Measurements from ENCODE around the gene POU5F1. TPM values are rescaled to one million over a fixed set of nuclear protein-coding genes. Genes with fewer than 3 reads are reported as not detected.
"Not testable (repeated sequence)": the region's sequence is repeated elsewhere in the genome, so short reads cannot be mapped to it uniquely, and the experiment has no call there.

The POU5F1 gene
- polyA plus RNA-seq (2013, experiment 1 of 2; ENCODE audit: insufficient read length) = 0.27 TPM
- polyA plus RNA-seq (2013, experiment 2 of 2; ENCODE audit: insufficient read length) = 0.19 TPM

DNA sequence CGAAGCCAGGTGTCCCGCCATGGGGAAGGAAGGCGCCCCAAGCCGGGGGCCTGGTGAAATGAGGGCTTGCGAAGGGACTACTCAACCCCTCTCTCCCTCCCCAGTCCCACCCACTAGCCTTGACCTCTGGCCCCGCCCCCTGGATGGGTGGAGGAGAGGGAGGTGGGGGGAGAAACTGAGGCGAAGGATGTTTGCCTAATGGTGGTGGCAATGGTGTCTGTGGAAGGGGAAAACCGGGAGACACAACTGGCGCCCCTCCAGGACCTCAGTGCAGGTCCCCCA lies at the start of gene POU5F1:
TSS of gene POU5F1 (minus strand) at position 83 of the 282 bp plus-strand sequence. CDS start at position 21, 62 bp downstream.
- no peak for DNase-seq

DNA sequence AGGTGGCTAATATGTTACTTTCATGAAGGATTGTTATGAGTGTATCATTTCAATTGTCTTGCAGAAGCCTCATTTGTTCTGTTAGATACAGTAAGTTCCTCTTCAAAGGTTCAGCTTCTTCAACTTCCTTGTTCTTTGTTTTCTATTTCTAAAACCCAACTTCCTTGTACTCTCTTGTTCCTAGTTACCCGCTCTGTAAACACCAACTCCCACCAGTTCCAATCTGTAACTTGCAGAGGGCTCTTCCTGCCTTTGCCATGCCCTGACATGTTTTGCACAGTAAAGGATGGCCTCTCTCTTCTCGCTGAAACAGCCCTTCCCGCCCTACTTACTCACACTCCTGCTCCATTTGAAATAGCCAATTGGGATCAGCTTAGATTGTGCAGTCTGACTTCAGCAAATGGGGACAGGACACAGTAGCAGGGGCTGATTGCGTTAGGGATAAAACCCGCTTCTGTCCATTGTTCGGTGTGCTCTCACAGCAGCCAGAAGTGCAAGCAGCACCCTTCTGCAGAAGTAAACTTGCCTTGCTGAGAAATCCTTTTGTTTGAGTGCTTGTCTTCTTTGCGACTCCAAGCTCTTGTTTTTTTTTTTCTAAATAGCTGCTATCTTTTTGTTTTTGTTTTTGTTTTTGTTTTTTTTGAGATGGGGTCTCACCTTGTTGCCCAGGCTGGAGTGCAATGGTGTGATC lies 45.9 kb upstream of the POU5F1 start:
- DNase-seq = no peak

DNA sequence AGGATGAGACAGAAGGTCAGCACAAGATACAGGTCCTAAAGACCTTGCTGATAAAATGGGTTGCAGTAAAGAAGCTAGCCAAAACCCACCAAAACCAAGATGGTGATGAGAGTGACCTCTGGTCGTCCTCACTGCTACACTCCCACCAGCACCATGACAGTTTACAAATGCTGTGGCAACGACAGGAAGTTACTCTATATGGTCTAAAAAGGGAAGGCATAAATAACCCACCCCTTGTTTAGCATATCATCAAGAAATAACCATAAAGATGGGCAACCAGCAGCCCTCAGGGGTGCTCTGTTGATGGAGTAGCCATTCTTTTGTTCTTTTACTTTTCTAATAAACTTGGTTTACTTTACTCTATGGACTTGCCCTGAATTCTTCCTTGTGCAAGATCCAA lies 44.7 kb upstream of the POU5F1 start:
- not testable (repeated sequence) for DNase-seq

DNA sequence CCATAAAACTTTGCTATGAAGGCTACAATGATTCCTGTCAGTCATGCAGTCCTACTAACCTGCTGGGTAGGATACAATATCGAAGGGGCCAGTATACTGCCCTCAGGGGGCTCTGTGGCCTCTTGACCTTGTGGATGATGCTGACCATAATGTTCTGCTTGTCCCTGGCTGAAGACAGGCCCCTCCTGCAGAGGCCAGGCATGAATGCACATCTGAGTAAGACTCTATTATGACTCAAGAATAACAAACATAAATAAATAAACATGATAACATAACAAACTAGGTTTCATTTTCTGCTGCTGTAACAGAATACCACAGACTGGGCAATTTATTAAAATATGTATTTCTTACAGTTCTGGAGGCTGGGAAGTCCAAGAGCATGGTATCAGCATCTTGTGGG lies 44.0 kb upstream of the POU5F1 start:
- no peak for DNase-seq

DNA sequence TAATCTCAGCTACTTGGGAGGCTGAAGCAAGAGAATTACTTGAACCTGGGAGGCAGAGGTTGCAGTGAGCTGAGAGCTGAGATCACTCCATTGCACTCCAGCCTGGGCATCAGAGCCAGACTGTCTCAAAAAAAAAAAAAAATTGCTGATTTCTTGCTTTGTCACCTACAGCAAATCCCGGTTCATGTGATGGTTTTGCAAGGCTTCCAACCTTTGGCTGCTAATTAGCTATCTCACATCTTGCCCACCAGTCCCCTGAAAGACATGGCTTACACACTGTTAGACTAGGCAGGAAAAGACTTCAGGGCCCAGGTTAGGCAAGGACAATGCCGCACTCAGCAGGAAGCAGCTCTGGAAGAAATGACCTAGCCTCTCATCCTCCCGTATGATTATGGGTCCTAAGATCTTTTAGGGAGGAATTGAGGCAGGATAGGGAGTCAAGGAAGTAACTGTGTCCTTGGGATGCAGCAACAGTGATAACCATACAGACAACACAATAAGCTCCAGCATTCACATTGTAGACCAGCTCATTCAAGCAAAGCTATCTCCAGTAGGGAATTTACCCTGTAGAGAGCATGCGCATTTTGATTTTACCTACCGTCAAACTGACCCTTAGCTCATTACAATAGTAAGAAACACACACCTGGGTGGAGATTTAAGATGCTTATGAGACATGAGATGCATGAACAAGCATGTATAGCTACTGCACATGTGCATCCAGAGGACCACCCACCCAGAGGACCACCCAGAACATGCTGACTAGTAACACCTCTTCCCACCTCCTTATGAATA lies 40.5 kb upstream of the POU5F1 start:
- DNase-seq = no peak

DNA sequence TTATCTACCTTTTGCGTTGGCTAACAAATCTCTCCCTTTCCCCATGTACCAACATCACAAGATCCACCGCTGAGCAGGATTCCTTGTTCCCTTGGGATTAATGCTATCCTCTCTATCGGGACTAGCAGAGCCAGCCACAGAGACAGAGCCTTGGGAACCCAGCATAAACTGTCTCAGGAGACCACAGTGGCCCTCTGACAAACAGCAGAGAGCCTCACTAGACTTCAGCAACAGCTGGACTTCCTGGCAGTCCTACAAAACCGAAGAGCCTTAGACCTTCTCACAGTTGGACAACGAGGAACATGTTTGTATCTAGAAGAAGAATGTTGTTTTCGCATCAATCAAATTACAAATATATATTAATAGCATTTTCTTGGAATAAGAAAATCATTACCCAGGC lies 39.6 kb upstream of the POU5F1 start:
- DNase-seq = no peak

DNA sequence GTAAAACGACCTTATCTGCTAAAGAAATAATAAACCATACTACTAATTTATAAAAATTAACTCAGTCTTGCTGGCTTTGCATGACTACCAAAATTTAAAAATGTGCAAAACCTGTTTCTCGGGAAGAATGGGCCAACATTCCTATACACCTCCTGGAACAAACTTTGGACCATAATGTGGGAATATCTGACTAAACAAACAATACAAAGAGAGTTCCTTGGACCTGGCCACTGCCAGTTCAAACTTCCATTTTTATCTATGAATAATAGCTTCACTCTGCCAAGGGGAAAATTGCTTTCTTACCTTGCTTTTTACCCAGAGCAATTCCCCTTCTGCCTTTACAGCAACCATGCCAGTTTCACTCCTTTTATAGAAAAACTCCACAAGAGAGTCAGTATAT lies 38.7 kb upstream of the POU5F1 start:
- DNase-seq = no peak

DNA sequence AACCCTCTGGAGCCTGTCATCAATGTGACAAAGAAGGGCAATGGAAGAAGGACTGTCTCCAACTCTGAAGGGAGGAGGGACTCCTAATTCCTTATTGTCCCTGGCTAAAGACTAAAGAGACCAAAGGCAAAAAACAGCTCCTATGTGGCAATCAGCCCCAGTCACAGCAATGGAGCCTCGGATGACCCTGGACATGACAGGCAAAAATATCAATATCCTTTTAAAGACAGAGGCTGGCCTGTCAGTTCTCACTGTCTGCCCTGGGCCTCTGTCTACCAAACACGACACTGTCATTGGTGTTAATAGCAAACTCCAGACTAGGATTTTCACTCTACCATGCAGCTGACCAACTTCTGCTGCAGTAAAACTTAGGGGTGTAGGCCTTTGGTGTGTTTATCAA lies 38.0 kb upstream of the POU5F1 start:
- no peak for DNase-seq

DNA sequence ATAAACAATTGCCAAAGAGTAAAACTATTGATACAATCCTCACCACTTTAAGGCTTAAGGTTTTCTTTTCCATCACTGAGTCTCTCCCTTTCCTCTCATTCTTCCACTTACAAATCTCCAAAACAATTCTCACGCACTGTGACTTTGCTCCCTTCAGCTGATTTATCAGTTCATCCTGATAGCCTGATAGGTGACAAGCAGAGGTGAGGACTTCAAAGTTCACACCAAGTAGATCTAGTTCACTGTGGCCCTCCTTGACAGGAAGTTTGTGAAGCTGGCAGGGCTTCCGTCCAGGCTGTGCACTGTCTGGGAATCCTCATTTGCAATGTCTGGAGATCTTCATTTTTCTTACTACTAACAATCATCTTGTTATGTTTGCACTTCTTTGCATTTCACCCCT lies 35.2 kb upstream of the POU5F1 start:
- no peak for DNase-seq

DNA sequence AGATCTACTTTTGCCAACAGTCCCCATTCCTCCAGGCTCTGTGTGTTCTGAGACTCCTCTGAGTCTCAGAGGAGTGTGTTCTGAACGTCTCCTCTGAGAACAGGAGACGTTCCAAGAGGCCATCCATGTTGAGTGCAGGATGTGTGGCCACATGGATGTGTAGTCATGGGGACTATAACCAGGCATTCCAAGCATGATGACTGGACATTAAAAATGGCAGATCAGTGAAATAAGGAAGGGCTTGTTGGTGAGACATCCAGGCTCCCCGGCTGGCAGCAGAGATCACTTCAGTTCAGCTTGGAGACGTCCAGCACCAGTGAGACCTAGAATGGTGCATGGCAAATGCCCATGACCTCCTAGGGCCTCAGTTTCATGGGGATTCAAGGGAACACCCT lies 34.3 kb upstream of the POU5F1 start:
- no peak for DNase-seq

DNA sequence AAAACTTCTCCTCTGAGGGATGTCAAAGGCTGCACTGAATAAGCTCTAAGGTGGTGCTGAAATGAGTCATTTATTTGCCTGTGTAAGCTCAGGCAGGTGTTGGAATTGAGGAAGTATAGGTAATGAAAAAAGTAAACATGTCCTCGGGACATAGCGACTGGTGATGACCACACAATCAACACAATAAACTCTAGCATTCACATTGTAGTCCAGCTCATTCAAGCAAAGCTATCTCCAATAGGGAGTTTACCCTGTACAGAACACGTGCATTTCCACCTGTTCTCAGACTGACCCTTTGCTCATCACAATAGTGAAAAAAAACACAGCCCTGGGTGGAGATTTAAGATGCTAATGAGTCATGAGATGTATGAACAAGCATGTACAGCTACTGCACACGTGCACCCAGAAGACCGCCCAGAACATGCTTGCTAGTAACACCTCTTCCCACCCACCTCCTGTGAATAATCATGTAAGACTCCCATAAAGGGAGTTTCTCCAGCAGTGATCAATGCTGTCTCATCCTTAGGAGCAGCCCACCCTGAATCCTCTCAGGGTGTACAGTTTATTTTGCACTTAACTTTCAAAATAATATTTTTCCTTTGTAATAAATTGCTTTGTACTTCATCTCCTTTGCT lies 33.0 kb upstream of the POU5F1 start:
- DNase-seq = peak; percentile 72

DNA sequence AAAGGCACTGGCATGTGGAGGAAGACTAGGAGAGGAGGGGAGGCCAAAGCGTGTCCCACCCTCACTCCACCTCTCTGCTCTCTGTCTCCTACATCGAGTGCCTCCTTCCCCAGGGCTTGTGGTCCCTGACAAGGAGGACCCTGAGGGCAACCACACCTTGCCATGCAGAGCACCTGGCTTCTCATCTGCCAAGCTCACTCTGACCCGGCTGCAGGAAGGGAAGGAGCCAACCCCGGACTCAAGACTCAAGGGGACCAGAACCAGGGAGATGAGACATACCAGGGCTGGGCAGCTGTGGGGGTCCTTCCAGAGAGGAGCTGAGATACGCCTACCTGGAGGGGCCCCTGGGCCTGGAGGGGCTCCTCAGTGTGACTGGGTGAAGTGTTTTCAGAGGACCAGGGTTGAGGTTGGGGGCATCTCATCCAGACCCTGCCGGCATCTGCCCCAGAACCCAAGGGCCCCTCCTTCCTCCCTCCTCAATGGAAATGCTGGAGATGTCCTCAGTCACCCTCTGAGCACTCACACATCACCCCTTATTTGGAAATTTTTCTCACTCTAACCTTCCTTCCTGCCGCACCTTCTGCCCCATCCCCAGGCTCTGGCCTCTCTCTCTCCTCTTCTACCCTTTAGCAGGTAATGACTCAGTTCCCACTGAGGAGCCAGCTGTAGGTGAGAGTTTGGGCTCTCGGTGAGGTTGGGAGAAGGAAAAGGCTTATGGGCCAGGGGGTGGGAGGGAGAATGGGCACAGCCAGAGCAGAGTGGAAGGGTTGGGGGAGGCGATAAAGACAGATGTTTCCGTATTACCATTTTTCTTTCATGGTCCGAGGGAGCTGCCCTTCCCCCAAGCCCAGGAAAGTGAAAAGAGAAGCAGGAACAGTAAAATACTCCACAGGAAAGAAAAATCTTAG lies 32.0 kb upstream of the POU5F1 start:
- DNase-seq = no peak

DNA sequence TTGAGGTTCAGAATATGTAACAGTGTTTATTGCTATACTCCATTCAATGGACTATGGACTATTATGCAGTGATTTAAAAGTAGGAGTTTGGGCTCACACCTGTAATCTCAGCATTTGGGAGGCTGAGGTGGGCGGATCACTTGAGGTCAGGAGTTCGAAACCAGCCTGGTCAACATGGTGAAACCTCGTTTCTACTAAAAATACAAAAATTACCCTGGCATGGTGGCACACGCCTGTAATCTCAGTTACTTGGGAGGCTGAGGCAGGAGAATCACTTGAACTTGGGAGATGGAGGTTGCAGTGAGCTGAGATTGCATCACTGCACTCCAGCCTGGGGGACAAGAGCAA lies 28.6 kb upstream of the POU5F1 start:
- not testable (repeated sequence) for DNase-seq

DNA sequence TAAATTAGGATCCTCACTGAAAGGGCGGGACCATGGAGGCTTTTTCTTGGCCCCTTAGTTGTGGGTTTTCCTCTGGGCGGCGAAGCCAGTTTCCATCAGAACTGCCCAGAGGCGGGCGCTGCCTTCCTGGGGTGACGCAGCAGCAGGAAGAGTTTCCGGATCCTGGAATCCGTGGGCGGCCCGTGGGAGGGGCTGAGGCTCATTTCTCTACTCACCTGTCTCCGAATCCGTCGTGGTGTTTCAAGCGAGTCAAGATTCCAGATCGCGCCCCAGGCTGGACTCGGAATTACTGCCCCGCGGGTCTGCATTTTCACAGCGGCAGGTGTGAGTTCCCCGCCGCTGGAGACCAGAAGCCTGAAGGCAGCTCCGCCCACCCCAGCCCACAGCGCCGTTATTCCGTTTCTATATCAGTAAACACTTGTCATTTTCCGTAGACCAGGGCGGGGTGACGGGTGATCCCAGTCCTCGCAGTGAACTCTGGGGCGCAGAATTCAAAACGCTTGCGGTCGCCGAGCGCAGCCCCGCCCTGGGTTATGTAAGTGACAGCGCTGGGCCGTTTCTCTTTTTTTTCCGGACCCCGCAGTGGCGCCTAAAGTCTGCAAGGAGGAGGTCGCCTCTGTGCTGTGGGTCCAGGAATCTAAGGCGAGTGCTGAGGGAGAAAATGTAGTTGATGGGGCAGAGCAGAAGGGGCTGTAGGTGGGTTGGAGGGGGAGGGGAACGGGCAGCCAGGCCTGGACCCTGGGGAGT lies 27.2 kb upstream of the POU5F1 start:
- DNase-seq = peak; percentile 69

DNA sequence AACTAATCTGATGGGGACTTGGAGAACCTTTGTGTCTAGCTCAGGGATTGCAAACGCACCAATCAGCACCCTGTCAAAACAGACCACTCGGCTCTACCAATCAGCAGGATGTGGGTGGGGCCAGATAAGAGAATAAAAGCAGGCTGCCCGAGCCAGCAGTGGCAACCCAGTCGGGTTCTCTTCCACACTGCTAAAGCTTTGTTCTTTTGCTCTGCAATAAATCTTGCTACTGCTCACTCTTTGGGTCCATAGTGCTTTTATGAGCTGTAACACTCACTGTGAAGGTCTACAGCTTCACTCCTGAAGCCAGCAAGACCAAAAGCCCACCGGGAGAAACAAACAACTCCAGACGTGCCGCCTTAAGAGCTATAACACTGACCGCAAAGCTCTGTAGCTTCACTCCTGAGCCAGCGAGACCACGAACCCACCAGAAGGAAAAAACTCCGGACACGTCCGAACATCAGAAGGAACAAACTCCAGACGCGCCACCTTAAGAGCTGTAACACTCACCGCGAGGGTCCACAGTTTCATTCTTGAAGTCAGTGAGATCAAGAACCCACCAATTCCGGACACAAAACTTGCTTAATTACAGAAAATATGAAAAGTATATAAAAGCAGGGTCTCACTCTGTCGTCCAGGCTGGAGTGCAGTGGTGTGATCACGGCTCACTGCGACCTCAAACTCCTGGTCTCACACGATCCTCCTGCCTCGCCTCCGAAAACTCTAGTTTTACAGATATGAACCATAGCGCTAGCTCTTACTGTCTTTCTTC lies 26.0 kb upstream of the POU5F1 start:
- not testable (repeated sequence) for DNase-seq

DNA sequence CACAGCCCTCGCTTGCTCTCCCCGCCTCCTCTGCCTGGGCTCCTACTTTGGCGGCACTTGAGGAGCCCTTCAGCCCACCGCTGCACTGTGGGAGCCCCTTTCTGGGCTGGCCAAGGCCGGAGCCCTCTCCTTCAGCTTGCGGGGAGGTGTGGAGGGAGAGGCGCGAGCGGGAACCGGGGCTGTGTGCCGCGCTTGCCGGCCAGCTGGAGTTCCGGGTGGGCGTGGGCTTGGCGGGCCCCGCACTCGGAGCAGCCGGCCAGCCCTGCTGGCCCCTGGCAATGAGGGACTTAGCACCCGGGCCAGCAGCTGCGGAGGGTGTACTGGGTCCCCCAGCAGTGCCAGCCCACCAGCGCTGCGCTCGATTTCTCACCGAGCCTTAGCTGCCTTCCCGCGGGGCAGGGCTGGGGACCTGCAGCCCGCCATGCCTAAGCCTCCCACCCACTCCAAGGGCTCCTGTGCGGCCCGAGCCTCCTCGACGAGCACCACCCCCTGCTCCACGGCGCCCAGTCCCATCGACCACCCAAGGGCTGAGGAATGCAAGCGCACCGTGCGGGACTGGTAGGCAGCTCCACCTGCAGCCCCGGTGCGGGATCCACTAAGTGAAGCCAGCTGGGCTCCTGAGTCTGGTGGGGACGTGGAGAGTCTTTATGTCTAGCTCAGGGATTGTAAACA lies 25.0 kb upstream of the POU5F1 start:
- not testable (repeated sequence) for DNase-seq

DNA sequence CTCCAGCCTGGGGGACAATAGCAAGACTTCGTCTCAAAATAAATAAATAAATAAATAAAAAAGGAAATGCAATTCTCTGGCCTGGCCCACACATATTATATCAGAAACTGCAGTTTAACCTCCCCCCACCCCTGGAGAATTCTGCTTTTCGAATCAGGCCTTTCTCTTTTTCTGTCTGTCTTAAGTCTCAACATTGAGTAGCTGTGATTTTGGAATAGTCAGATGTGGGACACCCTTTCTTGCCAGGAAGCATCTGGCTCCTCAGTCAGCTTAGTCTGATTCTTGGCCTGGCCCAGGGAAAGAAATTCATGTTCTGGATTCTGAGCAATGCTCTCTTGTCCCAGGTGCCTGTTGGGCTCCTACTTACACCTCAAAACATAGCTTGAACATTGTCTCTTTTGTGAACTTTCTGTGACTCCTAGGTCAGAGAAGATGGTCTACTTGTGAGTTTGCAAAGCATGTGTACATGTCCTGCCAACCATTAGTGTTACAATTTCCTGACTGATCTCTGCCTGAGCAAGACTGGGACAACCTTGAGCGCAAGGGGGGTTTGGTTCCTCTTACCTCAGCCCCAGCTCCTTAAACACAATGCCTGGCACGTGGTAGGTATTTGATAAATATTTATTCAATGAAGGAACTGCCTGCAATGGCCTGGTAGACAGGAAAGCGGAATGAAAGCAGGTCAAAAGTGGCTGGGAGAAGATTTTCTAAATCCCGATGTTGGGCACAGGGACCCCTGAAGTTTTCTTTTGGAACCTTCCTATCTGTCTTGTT lies 23.8 kb upstream of the POU5F1 start:
- DNase-seq = no peak

DNA sequence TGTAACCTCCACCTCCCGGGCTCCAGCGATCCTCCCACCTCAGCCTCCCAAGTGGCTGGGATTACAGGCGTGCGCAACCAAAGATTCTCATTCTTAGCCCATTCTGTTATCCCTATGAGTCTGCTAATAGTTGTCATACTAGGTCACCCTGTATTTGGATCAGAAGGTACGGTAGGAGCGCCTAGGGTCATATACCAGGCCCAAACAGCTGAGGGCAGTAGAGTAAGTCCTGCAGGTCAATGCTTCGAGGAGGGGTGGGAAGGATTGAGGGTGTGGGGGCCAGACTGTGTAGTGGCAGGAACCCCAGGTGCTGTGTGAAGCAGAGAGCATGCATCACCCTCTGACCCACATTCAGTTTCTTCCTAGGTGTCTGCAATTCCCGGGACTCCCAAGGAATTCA lies 22.7 kb upstream of the POU5F1 start:
- no peak for DNase-seq

DNA sequence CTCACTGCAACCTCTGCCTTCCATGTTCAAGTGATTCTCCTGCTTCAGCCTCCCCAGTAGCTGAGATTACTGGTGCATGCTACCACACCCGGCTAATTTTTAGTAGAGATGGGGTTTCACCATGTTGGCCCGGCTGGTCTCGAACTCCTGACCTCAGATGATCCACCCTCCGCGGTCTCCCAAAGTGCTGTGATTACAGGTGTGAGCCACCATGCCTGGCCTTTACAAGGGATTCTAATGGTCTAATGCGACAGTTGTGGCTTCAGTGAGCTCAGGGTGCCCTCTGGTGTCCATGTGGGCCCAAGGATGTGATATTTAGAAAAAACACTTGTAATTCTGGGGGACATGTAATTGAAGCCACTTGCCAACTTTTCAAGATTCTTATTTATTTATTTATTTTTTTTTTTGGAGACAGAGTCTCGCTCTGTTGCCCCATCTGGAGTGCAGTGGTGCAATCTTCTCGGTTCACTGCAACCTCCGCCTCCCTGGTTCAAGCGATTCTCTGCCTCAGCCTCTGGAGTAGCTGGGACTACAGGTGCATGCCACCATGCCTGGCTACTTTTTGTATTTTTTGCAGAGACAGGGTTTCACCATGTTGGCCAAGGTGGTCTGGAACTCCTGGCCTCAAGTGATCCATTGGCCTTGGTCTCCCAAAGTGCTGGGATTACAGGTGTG lies 22.1 kb upstream of the POU5F1 start:
- peak; percentile 65 for DNase-seq

Measured in fibroblast of skin of abdomen (primary cell).